ENCODE measurements around the gene IYD. TPM values are rescaled to one million over a fixed set of nuclear protein-coding genes. Genes with fewer than 3 reads are reported as not detected.

The IYD gene
- total and polyA plus RNA-seq, 10 of the 15 experiments (the other 5 are each of a cell fraction or from before 2014, with no cell fraction given), result 0.07 TPM; not detected in 9

- BruUV-seq (replicated peaks), result no TSS peak
- DNase-seq (ENCODE audit: low read depth, low spot score) (no peak), ATAC-seq (no peak), FAIRE-seq (no peak)
- no peaks in the 10 kb centered on the region; the same call in 2 of the 3 replicates for H3K9me3 ChIP-seq (replicated peaks; ENCODE audit: control insufficient read depth, insufficient read depth, low read length)
- intact Hi-C loops (cut with micrococcal nuclease; ENCODE audit: unreplicated experiment), result no loop called here
- in situ Hi-C loops (cut with MboI), result no loop called here
- ChIA-PET SMC1A (ENCODE audit: uncharacterized antibody, unreplicated experiment) (no interaction called here), RAD21 (ENCODE audit: unreplicated experiment) (no interaction called here), CTCF (interaction anchor here (0.6 kb wide), 1 partner anchor 239 kb away, joined by 3 read pairs; no protein-coding TSS in a partner anchor), POLR2A (no interaction called here)
- H3K79me2 ChIP-seq (ENCODE audit: control insufficient read depth, insufficient read depth, low read length), result no peaks in the 10 kb centered on the region
- WGBS (ENCODE audit: insufficient coverage, insufficient replicate concordance, low lambda C conversion rate, missing lambda C conversion rate), result 4% methylated on average over 4 of the region's 4 CpGs
- H2AFZ ChIP-seq (ENCODE audit: control insufficient read depth, low read depth, low read length), result no peak overlapping the region
- H3K36me3 ChIP-seq (ENCODE audit: control insufficient read depth in 2 of 2, insufficient read depth in 2 of 2, low read length in 1 of 2), result no peaks in the 10 kb centered on the region
- H3K27ac ChIP-seq (ENCODE audit: control insufficient read depth, insufficient read depth), result no peak overlapping the region
- TF ChIP-seq SPI1 (IDR thresholded peaks at IDR 0.05; ENCODE audit: borderline replicate concordance, insufficient read depth, low read depth, low read length) (no peak), TBL1XR1 (IDR thresholded peaks at IDR 0.05; ENCODE audit: low read depth, low read length) (no peak), E4F1 (IDR thresholded peaks at IDR 0.05; ENCODE audit: borderline replicate concordance, partially characterized antibody) (no peak), SMAD1 (IDR thresholded peaks at IDR 0.05; ENCODE audit: low read depth, partially characterized antibody) (no peak), RCOR1 (conservative IDR thresholded peaks at IDR 0.05; ENCODE audit: low read depth, low read length) (no peak), CBX5 (IDR thresholded peaks at IDR 0.05; ENCODE audit: low read depth) (no peak)
- no peak overlapping the region for H3K4me3 ChIP-seq
- peaks cover 0 to 5% of the 10 kb centered on the region in 2 experiments; a peak in 2 of 4 replicates for H3K27me3 ChIP-seq (replicated peaks in 1 of 2; ENCODE audit: control insufficient read depth in 2 of 2, insufficient read depth in 2 of 2, low read length in 1 of 2)
- H4K20me1 ChIP-seq (ENCODE audit: control insufficient read depth, insufficient read depth), result no peaks in the 10 kb centered on the region
- no peaks in the 10 kb centered on the region for H3K4me1 ChIP-seq (ENCODE audit: control insufficient read depth, insufficient read depth, low read length)
- no peak overlapping the region for H3K9ac ChIP-seq (ENCODE audit: control insufficient read depth, insufficient read depth, low read length)
- H3K4me2 ChIP-seq (ENCODE audit: control insufficient read depth, insufficient read depth), result no peak overlapping the region
These were observed 48.9 kb upstream of the IYD start for GRCh38 chr6:150319924-150320323.
